SK-N-SH (cell line): ENCODE measurements around the gene TRIP6. TPM values are rescaled to one million over a fixed set of nuclear protein-coding genes. Genes with fewer than 3 reads are reported as not detected.

ENCODE experiments used
- CTCF ChIA-PET: fragments of 300-600, 350-600 bp; formaldehyde crosslinking; extraction: SDS; loops from one replicate; lab custom pipeline; 2021; lab: Yijun Ruan, JAX
- POLR2A ChIA-PET: fragments of 350-600 bp; sonication (Branson Sonifier 250); formaldehyde crosslinking; extraction: SDS; loops from one replicate; lab custom pipeline; 2020; ENCODE audit warnings: antibody characterized with exemption, inconsistent platforms; lab: Yijun Ruan, JAX
- DNase-seq: peaks from one replicate; pipeline ENCODE4 v3.0.0; 2012
- H2AFZ ChIP-seq: fragments of 200-600 bp; sonication (generic); 2 replicates; pipeline ENCODE4 v1.8.1; 2016; ENCODE audit warnings: antibody characterized with exemption, mild to moderate bottlenecking, low read depth
- H3F3A ChIP-seq: fragments of 200-600 bp; sonication (generic); replicated peaks from 2 replicates; pipeline ENCODE3; 2016; ENCODE audit warnings: antibody characterized with exemption, mild to moderate bottlenecking; ENCODE audit not compliant: insufficient read depth
- H3K27ac ChIP-seq, 2 experiments: fragments of 200-500 bp in 1 of 2; fragments of 200-600 bp in 1 of 2; sonication (Bioruptor generic) in 1 of 2; sonication (generic), shearing (Covaris generic) in 1 of 2; 2 replicates each; pipeline versions ENCODE4 v1.5.1 to v1.6.1; 2014 to 2016; ENCODE audit warnings: low read depth in 2 of 2, inconsistent platforms in 1 of 2, low read length in 1 of 2, mild to moderate bottlenecking in 1 of 2, mixed read lengths in 1 of 2
- H3K27me3 ChIP-seq: fragments of 200-600 bp; sonication (generic), shearing (Covaris generic); 2 replicates; pipeline ENCODE4 v1.6.1; 2016; ENCODE audit warnings: mixed run types; ENCODE audit not compliant: insufficient read depth
- H3K36me3 ChIP-seq, 2 experiments: fragments of 200-500 bp in 1 of 2; fragments of 200-600 bp in 1 of 2; sonication (Bioruptor generic) in 1 of 2; sonication (generic) in 1 of 2; replicated peaks in 1 of 2; 2 replicates each; pipeline versions ENCODE3 to v1.5.1; 2014 to 2016; ENCODE audit warnings: low read length in 1 of 2, mild to moderate bottlenecking in 1 of 2; ENCODE audit not compliant: insufficient read depth in 2 of 2, control insufficient read depth in 1 of 2
- H3K4me1 ChIP-seq, 2 experiments: fragments of 200-500 bp in 1 of 2; fragments of 200-600 bp in 1 of 2; sonication (Bioruptor generic) in 1 of 2; sonication (generic), shearing (Covaris generic) in 1 of 2; 2 replicates each; pipeline versions ENCODE4 v1.5.1 to v1.6.1; 2014 to 2016; ENCODE audit warnings: low read depth in 1 of 2, low read length in 1 of 2, mixed run types in 1 of 2; ENCODE audit not compliant: insufficient read depth in 2 of 2, control insufficient read depth in 1 of 2
- H3K4me2 ChIP-seq: fragments of 200-600 bp; sonication (generic), shearing (Covaris generic); 2 replicates; pipeline ENCODE4 v1.6.1; 2017; ENCODE audit warnings: mixed run types
- H3K4me3 ChIP-seq, 2 experiments: fragments of 200-500 bp in 1 of 2; fragments of 200-600 bp in 1 of 2; sonication (Bioruptor generic) in 1 of 2; sonication (generic), shearing (Covaris generic) in 1 of 2; 2 replicates each; pipeline versions ENCODE4 v1.5.1 to v1.8.1; 2014 to 2016; ENCODE audit warnings: low read depth in 2 of 2, inconsistent platforms in 1 of 2, low read length in 1 of 2, mild to moderate bottlenecking in 1 of 2, mixed read lengths in 1 of 2, moderate library complexity in 1 of 2
- H3K79me2 ChIP-seq: fragments of 200-600 bp; sonication (generic); 2 replicates; pipeline ENCODE4 v1.8.1; 2017; ENCODE audit warnings: mild to moderate bottlenecking; ENCODE audit not compliant: insufficient read depth
- H3K9ac ChIP-seq: fragments of 200-600 bp; sonication (generic); 2 replicates; pipeline ENCODE4 v1.6.1; 2017; ENCODE audit warnings: mixed run types
- H3K9me2 ChIP-seq: fragments of 200-600 bp; sonication (generic); 2 replicates; pipeline ENCODE4 v1.6.1; 2017; ENCODE audit warnings: mixed run types
- H3K9me3 ChIP-seq: fragments of 200-600 bp; sonication (generic); 2 replicates; pipeline ENCODE4 v1.6.1; 2017; ENCODE audit warnings: mixed run types, mild to moderate bottlenecking, moderate library complexity
- H4K20me1 ChIP-seq: fragments of 200-600 bp; sonication (generic); 2 replicates; pipeline ENCODE4 v1.6.1; 2017; ENCODE audit warnings: mild to moderate bottlenecking, mixed run types; ENCODE audit not compliant: insufficient read depth
- CHD2 ChIP-seq: fragments of 150-350 bp; IDR thresholded peaks from 2 replicates; pipeline ENCODE4 v1.6.1; 2018; ENCODE audit warnings: low read length; ENCODE audit not compliant: partially characterized antibody
- CTCF ChIP-seq: fragments of 200-600 bp; sonication (generic); IDR thresholded peaks from 2 replicates; pipeline ENCODE4 v1.6.1; 2017; ENCODE audit warnings: antibody characterized with exemption, mild to moderate bottlenecking, moderate library complexity
- FOSL2 ChIP-seq: IDR thresholded peaks from 2 replicates; pipeline ENCODE4 v1.4.0; 2012; ENCODE audit warnings: low read depth, mild to moderate bottlenecking, moderate library complexity, borderline replicate concordance
- GABPA ChIP-seq: IDR thresholded peaks from 2 replicates; pipeline ENCODE4 v1.4.0; 2012; ENCODE audit warnings: low read depth, mild to moderate bottlenecking
- IRF3 ChIP-seq: fragments of 150-350 bp; IDR thresholded peaks from 2 replicates; pipeline ENCODE4 v1.6.1; 2016; ENCODE audit warnings: mild to moderate bottlenecking, low read depth, low read length
- MEF2A ChIP-seq: IDR thresholded peaks from 2 replicates; pipeline ENCODE4 v1.4.0; 2012; ENCODE audit warnings: low read depth, borderline replicate concordance
- MXI1 ChIP-seq: IDR thresholded peaks from 2 replicates; pipeline ENCODE4 v1.6.1; 2012; ENCODE audit warnings: mild to moderate bottlenecking, low read depth, low read length, improper control_type of control experiment
- NRF1 ChIP-seq: IDR thresholded peaks from 2 replicates; pipeline ENCODE4 v1.6.1; 2012; ENCODE audit warnings: low read depth, mild to moderate bottlenecking, low read length
- RAD21 ChIP-seq: IDR thresholded peaks from 2 replicates; pipeline ENCODE4 v1.6.1; 2012; ENCODE audit warnings: mild to moderate bottlenecking, low read length
- REST ChIP-seq: IDR thresholded peaks from 2 replicates; pipeline ENCODE4 v1.6.1; 2012; ENCODE audit warnings: mild to moderate bottlenecking, low read depth, low read length, moderate library complexity
- RXRA ChIP-seq: IDR thresholded peaks from 2 replicates; pipeline ENCODE4 v1.4.0; 2012; ENCODE audit warnings: low read depth, mild to moderate bottlenecking, borderline replicate concordance
- SMC3 ChIP-seq: IDR thresholded peaks from 2 replicates; pipeline ENCODE4 v1.6.1; 2012; ENCODE audit warnings: low read depth, low read length, improper control_type of control experiment
- USF1 ChIP-seq: IDR thresholded peaks from 2 replicates; pipeline ENCODE4 v1.4.0; 2012; ENCODE audit warnings: low read depth, borderline replicate concordance
- USF2 ChIP-seq: fragments of 150-350 bp; IDR thresholded peaks from 2 replicates; pipeline ENCODE4 v1.6.1; 2017; ENCODE audit warnings: antibody characterized with exemption, low read length, low read depth, borderline replicate concordance
- WGBS: methylation state at CpG from one replicate; pipeline ENCODE4 v1.1.6; 2017; ENCODE audit warnings: low lambda C conversion rate; 5-methylcytosine and 5-hydroxymethylcytosine counted together
- polyA plus RNA-seq, 3 experiments: library from polyadenylated mRNA; depleted of rRNA; stranded (reverse); fragments of >200 nt; gene quantifications; 2 replicates each; pipeline ENCODE4 v1.2.3, GENCODE V29; 2012

Gene TRIP6
- polyA plus RNA-seq, 1 of the 3 experiments (the other 2 are of a cell fraction) = 6.5 TPM

- Histone ChIP-seq H3K4me1 (peaks cover 6 to 22% of the 10 kb centered on the region in 2 experiments; a peak in 2 of 4 replicates), H3K4me3 (peak overlapping the region; percentile 65 to 78), H3K4me2 (peak overlapping the region; percentile 95), H3K36me3 (peaks cover 16 to 18% of the 10 kb centered on the region in 2 experiments), H3K27me3 (no peaks in the 10 kb centered on the region), H3K79me2 (peaks cover 30% of the 10 kb centered on the region), H3K9me2 (no peaks in the 10 kb centered on the region), H3F3A (peaks cover 5% of the 10 kb centered on the region), H3K9me3 (no peaks in the 10 kb centered on the region), H3K9ac (peak overlapping the region; percentile 83; the same call in 1 of the 2 replicates), H3K27ac (no peak overlapping the region), H2AFZ (no peak overlapping the region), H4K20me1 (peaks cover 22% of the 10 kb centered on the region)
- ChIA-PET CTCF (interaction anchor here (0.6 to 17.1 kb wide), 12 partner anchors 9 to 124 kb away, joined by 3 to 220 read pairs (median 10); partner anchors contain the start of genes EPO, POP7 and SLC12A9), POLR2A (interaction anchor here (0.9 to 1.0 kb wide), 2 partner anchors 27 to 50 kb away, joined by 3 read pairs; partner anchors contain the start of genes SLC12A9 and SRRT)
- TF ChIP-seq FOSL2 (no peak), REST (no peak), NRF1 (no peak), MEF2A (no peak), MXI1 (peak; percentile 87), CHD2 (no peak)
- 57% methylated on average over 16 of the region's 16 CpGs for WGBS
- peak; percentile 66 for DNase-seq
Measured at GRCh38 chr7:100825215-100825671, 41.9 kb upstream of the TRIP6 start.

GRCh38 chr7:100825751-100826513 is 41.3 kb upstream of the TRIP6 start:
- Histone ChIP-seq H4K20me1 (peaks cover 22% of the 10 kb centered on the region), H3K4me2 (peak overlapping the region; percentile 95), H3K36me3 (peaks cover 12 to 16% of the 10 kb centered on the region in 2 experiments), H3K9me2 (no peaks in the 10 kb centered on the region), H3K27ac (no peak overlapping the region), H3K4me1 (peaks cover 6 to 22% of the 10 kb centered on the region in 2 experiments; a peak in 2 of 4 replicates), H2AFZ (peak overlapping the region; percentile 87; the same call in 1 of the 2 replicates), H3K79me2 (peaks cover 30% of the 10 kb centered on the region), H3K27me3 (no peaks in the 10 kb centered on the region), H3K4me3 (peak overlapping the region; percentile 65 to 78), H3K9ac (peak overlapping the region; percentile 83), H3K9me3 (no peaks in the 10 kb centered on the region), H3F3A (peaks cover 5% of the 10 kb centered on the region)
- WGBS = 70% methylated on average over 17 of the region's 17 CpGs
- POLR2A ChIA-PET = interaction anchor here (0.6 to 1.0 kb wide), 3 partner anchors 26 to 134 kb away, joined by 3 to 4 read pairs (median 3); partner anchors contain the start of genes SLC12A9 and SRRT
- CTCF ChIA-PET = interaction anchor here (0.6 to 17.1 kb wide), 12 partner anchors 9 to 125 kb away, joined by 3 to 220 read pairs (median 10); partner anchors contain the start of genes EPO, POP7 and SLC12A9
- DNase-seq = peak; percentile 82
- no peak for TF ChIP-seq NRF1
- TF ChIP-seq IRF3 = no peak
- TF ChIP-seq USF1 = no peak
- TF ChIP-seq USF2 = no peak
- no peak for TF ChIP-seq GABPA
- TF ChIP-seq MEF2A = no peak
- TF ChIP-seq CHD2 = no peak
- TF ChIP-seq RAD21 = peak; percentile 79
- peak; percentile 62 for TF ChIP-seq CTCF
- peak; percentile 59 for TF ChIP-seq SMC3
- no peak for TF ChIP-seq RXRA
